HG03521 (cell line): ENCODE data around the gene ABCD1.

Source experiments
- ATAC-seq: cut with Tn5 transposase; IDR thresholded peaks from one replicate; pipeline ENCODE4 v1.9.1; 2021; ENCODE audit warnings: mild to moderate bottlenecking, moderate library complexity; ENCODE audit not compliant: unreplicated experiment

ABCD1 gene

GRCh38 chrX:153771415-153772315 lies 47.0 kb downstream of the ABCD1 start:
- no peak for ATAC-seq

GRCh38 chrX:153772316-153773217 lies 47.9 kb downstream of the ABCD1 start:
- ATAC-seq, result no peak

- ATAC-seq, result no peak
These were observed 48.6 kb downstream of the ABCD1 start for GRCh38 chrX:153773218-153773611.

- no peak for ATAC-seq
These were observed 49.3 kb downstream of the ABCD1 start for GRCh38 chrX:153773741-153774575.

- no peak for ATAC-seq
These were observed 50.1 kb downstream of the ABCD1 start for GRCh38 chrX:153774576-153775292.

GRCh38 chrX:153775293-153776119 lies 50.9 kb downstream of the ABCD1 start:
- ATAC-seq, result no peak

GRCh38 chrX:153776120-153776599 lies 51.5 kb downstream of the ABCD1 start:
- ATAC-seq, result no peak

GRCh38 chrX:153776611-153777045 lies 52.0 kb downstream of the ABCD1 start:
- ATAC-seq, result no peak

- no peak for ATAC-seq
These were observed 52.8 kb downstream of the ABCD1 start for GRCh38 chrX:153777261-153778090.

- no peak for ATAC-seq
These were observed 53.5 kb downstream of the ABCD1 start for GRCh38 chrX:153778181-153778580.

- no peak for ATAC-seq
These were observed 54.0 kb downstream of the ABCD1 start for GRCh38 chrX:153778684-153779101.

GRCh38 chrX:153779891-153780677 lies 55.4 kb downstream of the ABCD1 start:
- no peak for ATAC-seq

GRCh38 chrX:153780678-153781427 lies 56.2 kb downstream of the ABCD1 start, which contains the start of gene SRPK3:
TSS of gene SRPK3 (plus strand) at chrX:153781041. CDS start at chrX:153781087, 46 bp downstream.
- no peak for ATAC-seq

GRCh38 chrX:153781428-153782047 lies 56.9 kb downstream of the ABCD1 start:
- ATAC-seq, result no peak

- no peak for ATAC-seq
These were observed 57.7 kb downstream of the ABCD1 start for GRCh38 chrX:153782313-153782712.

- no peak for ATAC-seq
These were observed 58.2 kb downstream of the ABCD1 start for GRCh38 chrX:153782871-153783270.
